Middle frontal gyrus (tissue), 1 donor: ENCODE results near the gene EFCAB6.

ENCODE experiments used
- DNase-seq: peaks from one replicate; pipeline ENCODE4 v3.0.0-alpha.2; 2015; ENCODE audit warnings: low spot score; ENCODE audit errors: extremely low spot score

Gene EFCAB6

GRCh38 chr22:43533656-43534428 is 278.3 kb downstream of the EFCAB6 start:
- no peak for DNase-seq

- no peak for DNase-seq
Measured at GRCh38 chr22:43533156-43533530, 279.0 kb downstream of the EFCAB6 start.

- DNase-seq, result no peak
Measured at GRCh38 chr22:43532301-43533155, 279.6 kb downstream of the EFCAB6 start.

GRCh38 chr22:43531651-43532050 is 280.5 kb downstream of the EFCAB6 start:
- no peak for DNase-seq

- no peak for DNase-seq
Measured at GRCh38 chr22:43530349-43531201, 281.5 kb downstream of the EFCAB6 start.

- no peak for DNase-seq
Measured at GRCh38 chr22:43529934-43530333, 282.2 kb downstream of the EFCAB6 start.

- DNase-seq, result no peak
Measured at GRCh38 chr22:43529461-43529860, 282.6 kb downstream of the EFCAB6 start.

- DNase-seq, result no peak
Measured at GRCh38 chr22:43528601-43529360, 283.3 kb downstream of the EFCAB6 start.

- DNase-seq, result no peak
Measured at GRCh38 chr22:43526946-43527345, 285.2 kb downstream of the EFCAB6 start.

GRCh38 chr22:43526117-43526655 is 285.9 kb downstream of the EFCAB6 start:
- DNase-seq, result no peak

GRCh38 chr22:43521716-43522115 is 290.4 kb downstream of the EFCAB6 start:
- no peak for DNase-seq

GRCh38 chr22:43520632-43521039 is 291.5 kb downstream of the EFCAB6 start:
- no peak for DNase-seq

GRCh38 chr22:43516996-43517635 is 295.0 kb downstream of the EFCAB6 start:
- DNase-seq, result no peak

GRCh38 chr22:43516386-43516785 is 295.7 kb downstream of the EFCAB6 start:
- no peak for DNase-seq

- no peak for DNase-seq
Measured at GRCh38 chr22:43515902-43516301, 296.2 kb downstream of the EFCAB6 start.

GRCh38 chr22:43515411-43515810 is 296.7 kb downstream of the EFCAB6 start:
- no peak for DNase-seq

GRCh38 chr22:43514476-43515157 is 297.5 kb downstream of the EFCAB6 start:
- no peak for DNase-seq

GRCh38 chr22:43512279-43512678 is 299.8 kb downstream of the EFCAB6 start:
- no peak for DNase-seq

GRCh38 chr22:43511276-43511910 is 300.7 kb downstream of the EFCAB6 start:
- DNase-seq, result no peak
